Aorta (tissue), 5 donors: ENCODE measurements around the gene FCRL4. TPM values are rescaled to one million over a fixed set of nuclear protein-coding genes. Genes with fewer than 3 reads are reported as not detected.

Source experiments
- ATAC-seq: fragments of 200-7000 bp; cut with Tn5 transposase; one replicate; pipeline ENCODE4 v1.9.1; 2022; ENCODE audit warnings: moderate library complexity; ENCODE audit not compliant: low FRiP score
- DNase-seq, 2 donors: peaks; one replicate each; pipeline ENCODE4 v3.0.0-alpha.2; 2020
- H3K27ac ChIP-seq, 2 donors: one replicate each; pipeline ENCODE4 v1.5.1; 2013; ENCODE audit warnings: low read length in 2 of 2, mild to moderate bottlenecking in 2 of 2, moderate library complexity in 2 of 2, control low read depth in 1 of 2, inconsistent platforms in 1 of 2, low read depth in 1 of 2
- H3K27me3 ChIP-seq, 2 donors: one replicate each; pipeline ENCODE4 v1.6.1; 2013; ENCODE audit warnings: control low read depth in 1 of 2, low read length in 1 of 2, mild to moderate bottlenecking in 1 of 2, moderate library complexity in 1 of 2; ENCODE audit not compliant: insufficient read depth in 2 of 2, control insufficient read depth in 1 of 2
- H3K36me3 ChIP-seq, 2 donors: one replicate each; pipeline ENCODE4 v1.6.1; 2013; ENCODE audit warnings: control low read depth in 1 of 2, low read length in 1 of 2, mild to moderate bottlenecking in 1 of 2; ENCODE audit not compliant: insufficient read depth in 2 of 2, control insufficient read depth in 1 of 2
- H3K4me1 ChIP-seq, 2 donors: one replicate each; pipeline ENCODE4 v1.6.1; 2013; ENCODE audit warnings: low read length in 2 of 2, control low read depth in 1 of 2, mild to moderate bottlenecking in 1 of 2, moderate library complexity in 1 of 2; ENCODE audit not compliant: insufficient read depth in 2 of 2, control insufficient read depth in 1 of 2
- H3K4me3 ChIP-seq, 2 donors: one replicate each; pipeline ENCODE4 v1.5.1; 2013; ENCODE audit warnings: low read length in 2 of 2, control low read depth in 1 of 2, mild to moderate bottlenecking in 1 of 2
- H3K9me3 ChIP-seq: one replicate; pipeline ENCODE4 v1.6.1; 2013; ENCODE audit warnings: mild to moderate bottlenecking, low read length; ENCODE audit not compliant: control insufficient read depth
- WGBS, 2 donors: extraction: QIAGEN DNeasy Blood & Tissue Kit; methylation state at CpG; one replicate each; pipeline ENCODE4 v1.1.7; 2013; 5-methylcytosine and 5-hydroxymethylcytosine counted together
- intact Hi-C, 2 donors: fragments of 100-400 bp; cut with DNase I; formaldehyde crosslinking; loops; one replicate each; pipeline versions ENCODE4 v1.14.2 to v1.15.0; 2022
- polyA plus RNA-seq, 2 donors: library from polyadenylated mRNA; stranded (reverse); fragments of 200-250 nt; gene quantifications; one replicate each; pipeline ENCODE4 v1.2.3, GENCODE V29; 2013
- total RNA-seq, 2 donors: library from RNA; stranded (reverse); fragmentation: NEBNext Ultra II Directional; extraction: Animal tissue kit (Norgen Biotek cat#: 25700); gene quantifications; one replicate each; pipeline ENCODE4 v1.2.1, GENCODE V29; 2021
- donor health status: healthy with polysubstance abuse.
- donor health status: Bipolar disorder and iron deficiency.
- donor health status: DM: no; HTN: no; CAD: no.
- donor health status: DM: no; HTN: no; CAD: no.
- donor health status: DM: yes; HTN: yes; CAD: no.

FCRL4 gene
- total and polyA plus RNA-seq, 4 donors: not detected

- H3K4me3 ChIP-seq: no peak overlapping the region
- no peaks in the 10 kb centered on the region for H3K27me3 ChIP-seq
- ATAC-seq (no peak), DNase-seq (no peak)
- 18 to 35% methylated on average over 1 of the region's 1 CpG for WGBS, 2 donors
- H3K9me3 ChIP-seq: peaks cover under 1% of the 10 kb centered on the region
- H3K4me1 ChIP-seq: no peaks in the 10 kb centered on the region
- H3K27ac ChIP-seq: no peak overlapping the region
- no peaks in the 10 kb centered on the region for H3K36me3 ChIP-seq
- intact Hi-C loops: no loop called here
Measured at GRCh38 chr1:157600236-157600635, 2.4 kb upstream of the FCRL4 start.

GRCh38 chr1:157596384-157596783 lies 1.5 kb downstream of the FCRL4 start:
- Histone ChIP-seq H3K4me3 (no peak overlapping the region), H3K4me1 (no peaks in the 10 kb centered on the region), H3K27ac (no peak overlapping the region), H3K27me3 (no peaks in the 10 kb centered on the region), H3K9me3 (no peaks in the 10 kb centered on the region), H3K36me3 (no peaks in the 10 kb centered on the region)
- intact Hi-C loops: no loop called here
- WGBS, 2 donors: 62 to 68% methylated on average over 6 of the region's 6 CpGs
- ATAC-seq (no peak), DNase-seq (no peak)

GRCh38 chr1:157595356-157595755 lies 2.5 kb downstream of the FCRL4 start:
- DNase-seq (no peak), ATAC-seq (no peak)
- Histone ChIP-seq H3K27ac (no peak overlapping the region), H3K27me3 (no peaks in the 10 kb centered on the region), H3K9me3 (no peaks in the 10 kb centered on the region), H3K4me1 (no peaks in the 10 kb centered on the region), H3K4me3 (no peak overlapping the region), H3K36me3 (no peaks in the 10 kb centered on the region)
- intact Hi-C loops: no loop called here
- WGBS, 2 donors: 70 to 72% methylated on average over 2 of the region's 2 CpGs

- Histone ChIP-seq H3K27me3 (peaks cover 0 to 2% of the 10 kb centered on the region in 2 donors), H3K4me1 (no peaks in the 10 kb centered on the region), H3K9me3 (no peaks in the 10 kb centered on the region), H3K27ac (no peak overlapping the region), H3K36me3 (no peaks in the 10 kb centered on the region), H3K4me3 (no peak overlapping the region)
- no peak for DNase-seq
- intact Hi-C loops: no loop called here
- 39 to 44% methylated on average over 4 of the region's 4 CpGs for WGBS, 2 donors
- no peak for ATAC-seq
Measured at GRCh38 chr1:157585984-157586383, 11.9 kb downstream of the FCRL4 start.

- WGBS, 2 donors: 76 to 78% methylated on average over 3 of the region's 3 CpGs
- DNase-seq: no peak
Measured at GRCh38 chr1:157584503-157584902, 13.4 kb downstream of the FCRL4 start.

GRCh38 chr1:157580828-157581210 lies 17.1 kb downstream of the FCRL4 start:
- Histone ChIP-seq H3K27me3 (peaks cover 0 to 2% of the 10 kb centered on the region in 2 donors), H3K4me3 (no peak overlapping the region), H3K4me1 (no peaks in the 10 kb centered on the region), H3K27ac (no peak overlapping the region), H3K9me3 (no peaks in the 10 kb centered on the region), H3K36me3 (no peaks in the 10 kb centered on the region)
- ATAC-seq (no peak), DNase-seq (no peak)
- intact Hi-C loops: loop anchor here (2.0 to 5.0 kb wide), 2 partner anchors 544 to 546 kb away; a partner anchor contains a TSS
- WGBS, 2 donors: 58 to 59% methylated on average over 1 of the region's 1 CpG

More at GRCh38 chr1:157584503-157584902, 13.4 kb downstream of the FCRL4 start:
- Histone ChIP-seq H3K27me3 (peaks cover 0 to 2% of the 10 kb centered on the region in 2 donors), H3K36me3 (no peaks in the 10 kb centered on the region), H3K4me3 (no peak overlapping the region), H3K4me1 (no peaks in the 10 kb centered on the region), H3K27ac (no peak overlapping the region), H3K9me3 (no peaks in the 10 kb centered on the region)
- intact Hi-C loops: loop anchor here in 1 of 2 donors (5.0 kb wide), 1 partner anchor 543 kb away; a partner anchor contains a TSS
- ATAC-seq: no peak

- intact Hi-C loops: loop anchor here (2.0 to 5.0 kb wide), 2 partner anchors 544 to 547 kb away; a partner anchor contains a TSS
Measured at GRCh38 chr1:157580179-157580827, 17.6 kb downstream of the FCRL4 start.

GRCh38 chr1:157577420-157577819 lies 20.5 kb downstream of the FCRL4 start:
- Histone ChIP-seq H3K36me3 (no peaks in the 10 kb centered on the region), H3K9me3 (no peaks in the 10 kb centered on the region), H3K27me3 (no peaks in the 10 kb centered on the region), H3K27ac (no peak overlapping the region), H3K4me3 (no peak overlapping the region), H3K4me1 (no peaks in the 10 kb centered on the region)
- no peak for DNase-seq
- ATAC-seq: no peak
- 75 to 79% methylated on average over 3 of the region's 3 CpGs for WGBS, 2 donors
- intact Hi-C loops: no loop called here

More at GRCh38 chr1:157580179-157580827, 17.6 kb downstream of the FCRL4 start:
- no peak for DNase-seq
- Histone ChIP-seq H3K36me3 (no peaks in the 10 kb centered on the region), H3K4me1 (no peaks in the 10 kb centered on the region), H3K27ac (no peak overlapping the region), H3K27me3 (peaks cover 0 to 2% of the 10 kb centered on the region in 2 donors), H3K9me3 (no peaks in the 10 kb centered on the region), H3K4me3 (no peak overlapping the region)
- 5 to 8% methylated on average over 4 of the region's 4 CpGs for WGBS, 2 donors
- no peak for ATAC-seq

- no peak overlapping the region for H3K4me3 ChIP-seq
- intact Hi-C loops: no loop called here
- H3K36me3 ChIP-seq: no peaks in the 10 kb centered on the region
- DNase-seq (no peak), ATAC-seq (no peak)
- WGBS, 2 donors: 80 to 90% methylated on average over 2 of the region's 2 CpGs
- no peaks in the 10 kb centered on the region for H3K9me3 ChIP-seq
- no peak overlapping the region for H3K27ac ChIP-seq
- H3K4me1 ChIP-seq: no peaks in the 10 kb centered on the region
- H3K27me3 ChIP-seq: no peaks in the 10 kb centered on the region
Measured at GRCh38 chr1:157575744-157576143, 22.1 kb downstream of the FCRL4 start.
